Astrocyte of the hippocampus (primary cell): Measurements from ENCODE around the gene ATP13A2.
A peak's percentile ranks its signal among the peaks of the same experiment; 100 is the strongest.
"Not testable (repeated sequence)": the region's sequence is repeated elsewhere in the genome, so short reads cannot be mapped to it uniquely, and the experiment has no call there.

Experiments
- DNase-seq: peaks from one replicate; pipeline ENCODE4 v3.0.0; 2011; ENCODE audit warnings: low read depth, low spot score

ATP13A2 gene

DNA sequence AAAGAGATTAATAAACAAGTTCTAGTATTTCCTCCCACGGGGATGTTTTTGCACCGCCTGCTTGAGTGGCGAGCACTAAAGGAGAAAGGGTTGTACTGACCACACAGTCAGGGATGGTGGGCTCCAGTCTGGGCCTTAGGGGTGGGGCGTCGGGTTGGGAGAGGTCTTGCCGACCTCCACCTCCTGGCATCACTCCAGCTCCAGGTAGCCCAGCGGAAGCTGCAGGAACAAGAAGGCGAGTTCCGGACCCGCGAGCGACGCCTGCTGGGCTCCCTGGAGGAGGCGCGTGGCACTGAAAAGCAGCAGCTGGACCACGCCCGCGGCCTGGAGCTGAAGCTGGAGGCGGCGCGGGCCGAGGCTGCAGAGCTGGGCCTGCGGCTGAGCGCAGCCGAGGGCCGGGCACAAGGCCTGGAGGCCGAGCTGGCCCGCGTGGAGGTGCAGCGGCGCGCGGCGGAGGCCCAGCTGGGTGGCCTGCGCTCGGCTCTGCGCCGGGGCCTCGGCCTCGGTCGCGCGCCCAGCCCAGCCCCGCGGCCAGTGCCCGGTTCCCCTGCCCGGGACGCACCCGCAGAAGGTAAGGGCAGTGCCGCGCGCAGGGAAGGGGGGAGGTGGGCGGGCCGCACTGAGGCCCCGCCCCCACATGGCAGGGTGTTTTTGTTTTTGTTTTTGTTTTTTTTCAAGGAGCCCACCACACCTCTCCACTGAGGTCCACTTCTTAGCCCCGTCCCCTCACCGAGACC is 51.0 kb downstream of the ATP13A2 start:
- DNase-seq, result peak; percentile 91

DNA sequence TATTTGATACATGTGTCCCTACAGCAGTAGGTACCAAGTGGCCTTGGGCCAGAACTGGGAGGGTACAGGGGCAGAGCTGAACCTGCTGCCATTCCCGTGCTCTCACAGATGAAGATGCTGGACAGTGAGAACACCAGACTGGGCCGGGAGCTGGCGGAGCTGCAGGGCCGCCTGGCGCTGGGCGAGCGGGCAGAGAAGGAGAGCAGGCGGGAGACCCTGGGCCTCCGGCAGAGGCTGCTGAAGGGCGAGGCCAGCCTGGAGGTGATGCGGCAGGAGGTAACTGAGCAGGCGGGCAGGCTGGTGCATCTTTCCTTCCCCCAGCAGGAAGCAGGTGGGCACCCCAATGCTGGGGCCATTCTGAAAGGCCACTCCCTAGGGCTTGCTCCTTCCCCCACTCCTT is 53.3 kb downstream of the ATP13A2 start:
- no peak for DNase-seq

DNA sequence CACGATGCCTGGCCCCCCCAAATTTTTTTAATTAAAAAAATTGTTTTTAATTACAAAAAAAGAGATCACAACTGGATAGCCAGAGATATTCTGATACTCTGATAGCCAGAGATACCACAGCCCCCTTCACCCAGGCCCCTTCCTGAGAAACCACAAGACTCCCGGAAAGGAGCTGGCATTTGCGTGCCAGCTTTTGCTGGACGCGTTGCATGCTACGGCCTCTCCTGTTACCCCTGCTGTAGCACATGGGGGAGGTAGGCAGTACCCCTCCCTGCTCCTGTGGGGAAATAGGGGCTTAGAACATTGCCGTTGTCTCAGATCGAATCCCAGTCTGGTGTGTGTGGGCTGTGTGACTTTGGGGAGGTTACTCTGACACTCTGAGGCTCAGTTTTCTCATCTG is 54.0 kb downstream of the ATP13A2 start:
- no peak for DNase-seq

DNA sequence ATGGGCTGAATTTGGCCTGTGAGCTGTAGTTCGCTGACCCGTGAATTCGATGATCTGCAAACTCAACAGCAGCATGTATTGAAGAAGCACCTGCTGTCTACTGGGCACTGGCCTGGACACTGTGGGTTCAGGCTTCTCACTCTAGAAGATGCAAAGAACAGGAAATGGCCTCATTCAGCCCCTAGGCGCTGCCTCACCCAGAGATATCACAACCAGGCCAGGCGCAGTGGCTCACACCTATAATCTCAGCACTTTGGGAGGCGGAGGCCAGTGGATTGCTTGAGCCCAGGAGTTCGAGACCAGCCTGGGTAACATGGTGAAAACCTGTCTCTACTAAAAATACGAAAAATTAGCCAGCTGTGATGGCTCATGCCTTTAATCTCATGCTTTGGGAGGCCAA is 55.0 kb downstream of the ATP13A2 start:
- DNase-seq, result no peak

DNA sequence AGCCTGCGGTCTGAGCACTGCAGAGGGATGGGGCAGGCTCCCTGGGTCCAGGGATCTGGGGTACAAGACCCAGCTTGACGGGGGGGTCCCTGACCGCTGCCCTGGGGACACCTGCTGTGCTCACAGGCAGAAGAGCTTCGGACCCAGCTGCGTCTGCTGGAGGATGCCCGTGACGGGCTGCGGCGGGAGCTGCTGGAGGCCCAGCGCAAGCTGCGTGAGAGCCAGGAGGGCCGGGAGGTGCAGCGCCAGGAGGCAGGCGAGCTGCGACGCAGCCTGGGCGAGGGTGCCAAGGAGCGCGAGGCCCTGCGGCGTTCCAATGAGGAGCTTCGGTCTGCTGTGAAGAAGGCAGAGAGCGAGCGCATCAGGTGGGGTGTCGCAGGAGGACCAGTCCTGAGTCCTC is 56.5 kb downstream of the ATP13A2 start:
- no peak for DNase-seq

DNA sequence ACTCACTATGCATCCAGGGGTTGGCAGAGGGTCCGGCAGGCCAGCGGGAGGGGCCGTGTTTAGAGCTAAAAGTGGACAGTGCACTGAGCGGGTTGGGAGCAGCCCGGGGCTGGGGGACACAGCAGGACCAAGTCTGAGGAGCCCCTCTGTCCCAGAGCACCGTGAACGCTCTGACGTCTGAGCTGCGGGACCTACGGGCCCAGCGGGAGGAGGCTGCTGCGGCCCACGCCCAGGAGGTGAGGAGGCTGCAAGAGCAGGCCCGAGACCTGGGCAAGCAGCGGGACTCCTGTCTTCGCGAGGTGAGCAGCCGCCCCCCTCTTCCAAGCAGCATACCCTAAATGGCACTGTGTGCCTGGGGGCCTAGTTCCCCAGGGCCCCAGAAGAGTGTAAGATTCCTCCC is 57.1 kb downstream of the ATP13A2 start:
- DNase-seq, result no peak

DNA sequence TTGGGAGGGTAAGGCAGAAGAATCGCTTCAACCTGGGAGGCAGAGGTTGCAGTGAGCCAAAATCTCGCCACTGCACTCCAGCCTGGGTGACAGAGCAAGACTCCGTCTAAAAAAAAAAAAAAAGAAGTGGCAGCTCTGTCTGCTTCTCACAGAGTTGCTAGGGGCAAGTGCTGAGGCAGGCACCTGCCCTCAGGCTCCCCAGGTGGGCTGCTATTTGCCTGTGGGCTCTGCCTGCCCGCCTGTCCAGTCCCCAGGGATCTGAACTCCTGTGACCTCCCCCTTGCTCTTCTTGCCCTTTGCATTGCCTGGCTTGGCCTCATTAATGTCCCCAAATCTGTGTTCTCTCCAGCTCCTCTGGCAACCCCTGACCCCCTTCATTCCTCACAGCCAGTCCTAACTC is 59.4 kb downstream of the ATP13A2 start:
- DNase-seq, result not testable (repeated sequence)

DNA sequence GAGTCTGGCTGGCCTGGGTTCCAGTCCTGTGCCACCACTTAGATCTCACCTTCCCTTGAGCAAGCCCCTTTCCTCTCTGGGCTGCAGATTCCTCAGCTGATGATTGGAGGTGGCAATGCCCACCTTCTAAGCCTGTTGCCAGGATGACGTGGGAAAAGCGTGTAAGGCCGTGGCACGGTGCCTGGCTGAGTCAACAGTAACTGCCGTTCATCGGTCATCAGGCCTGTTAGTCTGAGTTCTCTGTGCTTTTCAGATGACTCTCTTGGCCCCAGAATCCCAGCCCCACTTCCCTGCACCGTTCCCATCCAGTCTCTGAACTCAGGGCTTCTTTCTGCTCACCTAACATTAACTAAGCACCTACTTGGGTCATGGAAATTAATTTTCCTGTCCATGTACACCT is 62.7 kb downstream of the ATP13A2 start:
- peak; percentile 84 for DNase-seq

DNA sequence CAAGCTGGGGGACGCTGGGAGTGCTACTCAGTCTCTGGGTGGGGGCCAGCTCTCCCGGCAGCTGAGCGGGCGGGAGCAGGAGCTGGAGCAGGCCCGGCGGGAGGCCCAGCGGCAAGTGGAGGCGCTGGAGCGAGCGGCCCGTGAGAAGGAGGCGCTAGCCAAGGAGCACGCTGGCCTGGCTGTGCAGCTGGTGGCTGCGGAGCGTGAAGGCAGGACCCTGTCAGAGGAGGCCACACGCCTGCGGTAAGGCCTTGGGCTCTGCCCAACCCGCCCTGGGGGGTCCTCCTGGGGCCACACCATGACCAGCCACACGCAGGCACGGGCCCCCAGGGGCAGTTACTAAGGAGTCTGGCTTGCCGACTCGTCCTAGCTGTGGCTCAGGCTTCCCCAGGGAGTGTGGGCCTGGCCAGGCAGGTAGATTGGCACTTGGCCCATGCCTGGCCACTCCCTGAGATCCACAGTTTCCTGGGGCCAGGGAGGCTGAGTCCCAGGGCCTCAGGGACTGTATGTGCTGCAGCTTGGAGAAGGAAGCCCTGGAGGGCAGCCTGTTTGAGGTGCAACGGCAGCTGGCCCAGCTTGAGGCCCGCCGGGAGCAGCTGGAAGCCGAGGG is 63.3 kb downstream of the ATP13A2 start:
- DNase-seq, result peak; percentile 42

DNA sequence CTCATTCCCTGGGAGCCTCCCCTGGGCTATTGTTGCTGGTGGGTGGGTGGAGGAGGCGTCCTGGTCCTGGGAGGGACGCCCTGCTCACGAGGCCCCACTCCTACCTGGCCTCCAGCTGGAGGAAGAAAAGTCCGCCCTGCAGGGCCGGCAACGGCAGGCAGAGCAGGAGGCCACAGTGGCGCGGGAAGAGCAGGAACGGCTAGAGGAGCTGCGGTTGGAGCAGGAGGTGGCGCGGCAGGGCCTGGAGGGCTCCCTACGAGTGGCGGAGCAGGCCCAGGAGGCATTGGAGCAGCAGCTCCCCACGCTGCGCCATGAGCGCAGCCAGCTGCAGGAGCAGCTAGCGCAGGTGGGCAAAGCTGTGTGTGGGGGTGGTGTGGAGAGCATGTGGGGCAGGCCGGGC is 65.1 kb downstream of the ATP13A2 start:
- DNase-seq, result no peak

DNA sequence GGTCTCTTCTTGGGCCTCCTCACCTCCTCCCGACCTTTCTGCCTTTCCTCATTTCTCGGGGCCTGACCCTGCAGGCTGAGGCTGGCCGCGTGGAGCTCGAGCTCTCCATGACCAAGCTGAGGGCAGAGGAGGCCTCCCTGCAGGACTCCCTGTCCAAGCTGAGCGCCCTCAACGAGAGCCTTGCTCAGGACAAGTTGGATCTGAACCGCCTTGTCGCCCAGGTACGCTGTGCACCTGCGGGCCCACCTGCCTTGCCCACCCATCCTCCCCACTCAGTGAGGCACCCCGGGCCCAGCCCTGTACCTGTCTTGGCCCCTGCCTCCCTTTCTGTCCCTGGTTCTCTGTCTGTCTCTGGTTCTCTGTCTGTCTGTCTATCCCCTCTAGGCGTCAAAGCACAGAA is 65.5 kb downstream of the ATP13A2 start:
- DNase-seq, result not testable (repeated sequence)

DNA sequence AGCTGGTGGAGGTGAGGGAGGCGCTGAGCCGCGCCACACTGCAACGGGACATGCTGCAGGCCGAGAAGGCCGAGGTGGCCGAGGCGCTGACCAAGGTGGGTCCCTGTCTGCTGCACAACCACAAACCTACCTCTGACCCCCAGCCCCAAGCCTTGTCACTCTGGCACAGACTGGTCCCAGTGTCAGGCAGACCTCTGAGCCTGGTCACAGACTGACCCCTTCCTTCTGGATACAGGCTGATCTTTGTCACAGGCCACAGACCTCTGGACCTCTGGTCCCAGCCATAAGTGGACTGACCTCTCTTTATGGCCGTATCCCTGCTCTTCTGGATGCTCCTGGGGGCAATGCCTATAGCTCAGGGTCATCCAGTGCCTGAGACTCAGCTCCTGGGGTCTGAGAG is 66.2 kb downstream of the ATP13A2 start:
- DNase-seq, result not testable (repeated sequence)

DNA sequence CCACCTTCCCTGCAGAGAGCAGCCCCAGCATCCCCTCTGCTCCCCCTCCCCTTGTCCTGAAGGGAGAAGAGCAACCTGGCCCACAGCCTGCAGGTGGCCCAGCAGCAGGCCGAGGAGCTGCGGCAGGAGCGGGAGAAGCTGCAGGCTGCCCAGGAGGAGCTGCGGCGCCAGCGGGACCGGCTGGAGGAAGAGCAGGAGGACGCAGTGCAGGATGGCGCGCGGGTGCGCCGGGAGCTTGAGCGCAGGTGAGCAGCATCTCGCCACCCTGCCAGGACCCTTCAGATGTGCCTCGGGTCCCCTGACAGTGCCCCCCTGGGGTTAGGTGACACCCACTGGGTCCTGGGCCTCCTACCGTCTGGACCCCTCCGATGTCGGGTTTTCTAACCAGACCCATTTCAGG is 67.7 kb downstream of the ATP13A2 start:
- DNase-seq, result no peak

DNA sequence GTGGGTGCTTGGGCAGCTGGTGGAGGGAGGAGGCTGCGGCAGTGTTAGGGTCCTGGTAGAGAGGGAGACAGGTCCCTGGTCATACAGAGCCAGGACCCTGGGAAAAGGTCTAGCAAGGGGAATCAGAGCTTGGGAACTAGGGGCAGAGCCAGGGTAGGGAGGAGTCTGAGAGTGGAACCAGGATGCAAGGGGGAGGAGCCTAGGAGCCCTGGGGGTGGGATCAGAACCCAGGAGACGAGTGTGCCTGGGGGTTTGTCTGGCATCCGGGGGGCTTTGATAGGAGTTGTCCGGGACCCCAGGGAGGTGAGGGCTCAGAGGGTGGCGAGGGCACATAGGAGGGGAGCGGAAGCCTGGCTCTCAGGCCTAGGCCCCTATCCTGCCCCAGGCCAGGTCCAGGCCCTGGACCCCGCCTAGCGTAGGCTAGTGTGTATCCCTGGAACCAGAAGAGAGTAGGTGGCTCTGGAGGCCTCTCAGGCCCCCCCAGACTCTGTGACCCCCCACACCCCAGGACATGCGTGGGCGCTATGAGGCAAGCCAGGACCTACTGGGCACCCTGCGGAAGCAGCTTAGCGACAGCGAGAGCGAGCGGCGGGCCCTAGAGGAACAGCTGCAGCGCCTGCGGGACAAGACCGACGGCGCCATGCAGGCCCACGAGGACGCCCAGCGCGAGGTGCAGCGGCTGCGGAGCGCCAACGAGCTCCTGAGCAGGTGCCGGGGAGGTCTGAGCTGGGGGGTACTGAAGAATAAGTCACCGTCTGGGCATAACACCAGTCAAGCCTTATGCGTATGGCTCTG is 72.1 kb downstream of the ATP13A2 start:
- DNase-seq, result not testable (repeated sequence)

DNA sequence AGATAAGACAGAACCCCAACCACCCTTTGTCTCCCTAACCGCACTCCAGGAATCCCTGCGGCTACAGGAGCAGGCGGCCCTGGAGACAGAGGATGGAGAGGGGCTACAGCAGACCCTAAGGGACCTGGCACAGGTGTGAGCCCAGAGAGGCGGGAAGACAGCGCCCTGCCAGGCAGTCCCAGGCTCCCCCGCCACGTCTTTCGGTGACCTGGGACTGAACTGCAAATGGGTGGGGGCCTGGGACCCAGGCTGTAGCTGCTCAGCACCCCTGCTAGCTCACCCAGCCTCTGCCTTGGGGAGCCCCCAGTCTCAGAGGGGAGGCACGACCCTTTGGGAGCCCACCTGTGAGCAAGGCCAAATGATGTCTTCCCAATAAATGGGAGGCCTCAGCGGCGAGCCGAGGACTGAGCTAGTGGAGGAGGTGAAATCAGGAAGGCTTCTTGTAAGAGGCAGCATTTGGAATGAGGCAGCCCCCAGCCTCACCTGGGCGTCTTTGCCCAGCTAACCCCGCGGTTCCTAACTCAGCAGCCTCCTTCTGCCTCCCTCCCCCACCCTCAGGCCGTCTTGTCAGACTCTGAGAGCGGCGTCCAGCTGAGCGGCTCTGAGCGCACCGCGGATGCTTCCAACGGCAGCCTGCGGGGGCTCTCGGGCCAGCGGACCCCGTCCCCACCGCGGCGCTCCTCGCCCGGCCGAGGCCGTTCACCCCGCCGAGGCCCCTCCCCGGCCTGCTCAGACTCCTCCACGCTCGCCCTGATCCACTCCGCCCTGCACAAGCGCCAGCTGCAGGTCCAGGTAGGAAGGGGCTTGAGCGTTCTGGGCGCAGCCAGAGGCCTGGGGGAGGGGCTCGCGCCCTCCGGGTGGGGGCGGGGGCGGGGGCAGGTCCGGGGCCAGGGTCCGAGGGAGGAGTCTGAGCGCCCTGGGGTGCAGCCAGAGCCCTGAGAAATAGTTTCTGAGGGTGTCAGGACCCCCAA is 73.1 kb downstream of the ATP13A2 start:
- no peak for DNase-seq

DNA sequence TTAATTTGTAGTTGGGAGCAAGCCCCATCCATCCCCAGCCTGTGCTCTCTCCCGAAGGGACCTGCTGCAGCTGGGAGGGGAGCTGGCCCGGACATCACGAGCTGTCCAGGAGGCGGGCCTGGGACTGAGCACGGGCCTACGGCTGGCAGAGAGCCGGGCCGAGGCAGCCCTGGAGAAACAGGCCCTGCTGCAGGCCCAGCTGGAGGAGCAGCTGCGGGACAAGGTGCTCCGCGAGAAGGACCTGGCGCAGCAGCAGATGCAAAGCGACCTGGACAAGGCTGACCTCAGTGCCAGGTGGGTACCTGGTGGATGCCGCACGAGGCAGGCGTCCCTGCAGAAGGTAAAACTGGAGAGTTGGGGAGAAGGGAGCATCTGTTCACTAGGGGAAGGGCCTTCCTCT is 75.1 kb downstream of the ATP13A2 start:
- not testable (repeated sequence) for DNase-seq
